Measurements from ENCODE around the gene SLC25A1. TPM values are rescaled to one million over a fixed set of nuclear protein-coding genes. Genes with fewer than 3 reads are reported as not detected.

SLC25A1 gene
- total and polyA plus RNA-seq, 4 donors: 36.7 to 51.6 (median 47.6) TPM

GRCh38 chr22:19201869-19202798, 23.6 kb upstream of the SLC25A1 start:
- H3K27me3 ChIP-seq (ENCODE audit: control insufficient read depth in 1 of 2, insufficient read depth in 2 of 2, low read length in 1 of 2): no peaks in the 10 kb centered on the region
- H3K27ac ChIP-seq (ENCODE audit: low read depth in 1 of 2, low read length in 2 of 2): no peak overlapping the region
- intact Hi-C loops (cut with DNase I): no loop called here
- WGBS, 2 donors: 92 to 97% methylated on average over 18 of the region's 18 CpGs
- H3K4me1 ChIP-seq (ENCODE audit: control insufficient read depth in 1 of 2, insufficient read depth in 2 of 2, low read length in 2 of 2): no peaks in the 10 kb centered on the region
- ATAC-seq (ENCODE audit: low FRiP score): peak; percentile 81
- no peaks in the 10 kb centered on the region for H3K9me3 ChIP-seq (ENCODE audit: control insufficient read depth, low read length)
- H3K4me3 ChIP-seq (ENCODE audit: low read length in 2 of 2): no peak overlapping the region
- H3K36me3 ChIP-seq (ENCODE audit: control insufficient read depth in 1 of 2, insufficient read depth in 2 of 2, low read length in 1 of 2): no peaks in the 10 kb centered on the region
- DNase-seq: peak in 1 of 2 donors; percentile 77

- Histone ChIP-seq H3K4me3 (ENCODE audit: low read length in 2 of 2) (no peak overlapping the region), H3K36me3 (ENCODE audit: control insufficient read depth in 1 of 2, insufficient read depth in 2 of 2, low read length in 1 of 2) (no peaks in the 10 kb centered on the region), H3K27me3 (ENCODE audit: control insufficient read depth in 1 of 2, insufficient read depth in 2 of 2, low read length in 1 of 2) (no peaks in the 10 kb centered on the region), H3K27ac (ENCODE audit: low read depth in 1 of 2, low read length in 2 of 2) (no peak overlapping the region), H3K4me1 (ENCODE audit: control insufficient read depth in 1 of 2, insufficient read depth in 2 of 2, low read length in 2 of 2) (no peaks in the 10 kb centered on the region), H3K9me3 (ENCODE audit: control insufficient read depth, low read length) (no peaks in the 10 kb centered on the region)
- WGBS, 2 donors: 94 to 95% methylated on average over 23 of the region's 23 CpGs
- ATAC-seq (ENCODE audit: low FRiP score): no peak
- DNase-seq: peak in 1 of 2 donors; percentile 54
- intact Hi-C loops (cut with DNase I): no loop called here
Measured at GRCh38 chr22:19201130-19201868, 22.8 kb upstream of the SLC25A1 start.

GRCh38 chr22:19199479-19199878, 20.9 kb upstream of the SLC25A1 start:
- Histone ChIP-seq H3K36me3 (ENCODE audit: control insufficient read depth in 1 of 2, insufficient read depth in 2 of 2, low read length in 1 of 2) (no peaks in the 10 kb centered on the region), H3K27me3 (ENCODE audit: control insufficient read depth in 1 of 2, insufficient read depth in 2 of 2, low read length in 1 of 2) (no peaks in the 10 kb centered on the region), H3K4me3 (ENCODE audit: low read length in 2 of 2) (no peak overlapping the region), H3K4me1 (ENCODE audit: control insufficient read depth in 1 of 2, insufficient read depth in 2 of 2, low read length in 2 of 2) (no peaks in the 10 kb centered on the region), H3K27ac (ENCODE audit: low read depth in 1 of 2, low read length in 2 of 2) (no peak overlapping the region), H3K9me3 (ENCODE audit: control insufficient read depth, low read length) (no peaks in the 10 kb centered on the region)
- WGBS, 2 donors: 94% methylated on average over 8 of the region's 8 CpGs
- DNase-seq (peak in 1 of 2 donors; percentile 5), ATAC-seq (ENCODE audit: low FRiP score) (no peak)
- intact Hi-C loops (cut with DNase I): no loop called here

GRCh38 chr22:19197997-19198865, 19.7 kb upstream of the SLC25A1 start:
- 94% methylated on average over 10 of the region's 10 CpGs for WGBS, 2 donors
- peak in 1 of 2 donors; percentile 23 for DNase-seq

GRCh38 chr22:19196841-19197612, 18.5 kb upstream of the SLC25A1 start:
- DNase-seq (peak in 1 of 2 donors; percentile 28), ATAC-seq (ENCODE audit: low FRiP score) (no peak)
- 80 to 82% methylated on average over 11 of the region's 11 CpGs for WGBS, 2 donors
- Histone ChIP-seq H3K4me1 (ENCODE audit: control insufficient read depth in 1 of 2, insufficient read depth in 2 of 2, low read length in 2 of 2) (no peaks in the 10 kb centered on the region), H3K27ac (ENCODE audit: low read depth in 1 of 2, low read length in 2 of 2) (no peak overlapping the region), H3K36me3 (ENCODE audit: control insufficient read depth in 1 of 2, insufficient read depth in 2 of 2, low read length in 1 of 2) (no peaks in the 10 kb centered on the region), H3K9me3 (ENCODE audit: control insufficient read depth, low read length) (no peaks in the 10 kb centered on the region), H3K4me3 (ENCODE audit: low read length in 2 of 2) (no peak overlapping the region), H3K27me3 (ENCODE audit: control insufficient read depth in 1 of 2, insufficient read depth in 2 of 2, low read length in 1 of 2) (no peaks in the 10 kb centered on the region)
- intact Hi-C loops (cut with DNase I): no loop called here

More at GRCh38 chr22:19197997-19198865, 19.7 kb upstream of the SLC25A1 start:
- intact Hi-C loops (cut with DNase I): no loop called here
- Histone ChIP-seq H3K4me1 (ENCODE audit: control insufficient read depth in 1 of 2, insufficient read depth in 2 of 2, low read length in 2 of 2) (no peaks in the 10 kb centered on the region), H3K27ac (ENCODE audit: low read depth in 1 of 2, low read length in 2 of 2) (no peak overlapping the region), H3K4me3 (ENCODE audit: low read length in 2 of 2) (no peak overlapping the region), H3K36me3 (ENCODE audit: control insufficient read depth in 1 of 2, insufficient read depth in 2 of 2, low read length in 1 of 2) (no peaks in the 10 kb centered on the region), H3K9me3 (ENCODE audit: control insufficient read depth, low read length) (no peaks in the 10 kb centered on the region), H3K27me3 (ENCODE audit: control insufficient read depth in 1 of 2, insufficient read depth in 2 of 2, low read length in 1 of 2) (no peaks in the 10 kb centered on the region)
- no peak for ATAC-seq (ENCODE audit: low FRiP score)

GRCh38 chr22:19195796-19196731, 17.5 kb upstream of the SLC25A1 start:
- intact Hi-C loops (cut with DNase I): no loop called here
- ATAC-seq (ENCODE audit: low FRiP score): no peak
- H3K4me1 ChIP-seq (ENCODE audit: control insufficient read depth in 1 of 2, insufficient read depth in 2 of 2, low read length in 2 of 2): no peaks in the 10 kb centered on the region
- WGBS, 2 donors: 86 to 91% methylated on average over 22 to 23 of the region's 23 CpGs
- DNase-seq: peak in 1 of 2 donors; percentile 54
- H3K27me3 ChIP-seq (ENCODE audit: control insufficient read depth in 1 of 2, insufficient read depth in 2 of 2, low read length in 1 of 2): no peaks in the 10 kb centered on the region
- H3K4me3 ChIP-seq (ENCODE audit: low read length in 2 of 2): no peak overlapping the region
- H3K36me3 ChIP-seq (ENCODE audit: control insufficient read depth in 1 of 2, insufficient read depth in 2 of 2, low read length in 1 of 2): no peaks in the 10 kb centered on the region
- no peaks in the 10 kb centered on the region for H3K9me3 ChIP-seq (ENCODE audit: control insufficient read depth, low read length)
- no peak overlapping the region for H3K27ac ChIP-seq (ENCODE audit: low read depth in 1 of 2, low read length in 2 of 2)

GRCh38 chr22:19194766-19195536, 16.4 kb upstream of the SLC25A1 start:
- ATAC-seq (ENCODE audit: low FRiP score): no peak
- intact Hi-C loops (cut with DNase I): no loop called here

More at GRCh38 chr22:19194766-19195536, 16.4 kb upstream of the SLC25A1 start:
- Histone ChIP-seq H3K27me3 (ENCODE audit: control insufficient read depth in 1 of 2, insufficient read depth in 2 of 2, low read length in 1 of 2) (no peaks in the 10 kb centered on the region), H3K4me1 (ENCODE audit: control insufficient read depth in 1 of 2, insufficient read depth in 2 of 2, low read length in 2 of 2) (no peaks in the 10 kb centered on the region), H3K9me3 (ENCODE audit: control insufficient read depth, low read length) (no peaks in the 10 kb centered on the region), H3K36me3 (ENCODE audit: control insufficient read depth in 1 of 2, insufficient read depth in 2 of 2, low read length in 1 of 2) (no peaks in the 10 kb centered on the region), H3K27ac (ENCODE audit: low read depth in 1 of 2, low read length in 2 of 2) (no peak overlapping the region), H3K4me3 (ENCODE audit: low read length in 2 of 2) (no peak overlapping the region)
- DNase-seq: peak in 1 of 2 donors; percentile 40
- WGBS, 2 donors: 95 to 96% methylated on average over 16 of the region's 16 CpGs

All from aorta (tissue), 5 donors.